ENCODE measurements around the gene ANAPC5.
"Not testable (repeated sequence)": the region's sequence is repeated elsewhere in the genome, so short reads cannot be mapped to it uniquely, and the experiment has no call there.

ANAPC5 gene

DNA sequence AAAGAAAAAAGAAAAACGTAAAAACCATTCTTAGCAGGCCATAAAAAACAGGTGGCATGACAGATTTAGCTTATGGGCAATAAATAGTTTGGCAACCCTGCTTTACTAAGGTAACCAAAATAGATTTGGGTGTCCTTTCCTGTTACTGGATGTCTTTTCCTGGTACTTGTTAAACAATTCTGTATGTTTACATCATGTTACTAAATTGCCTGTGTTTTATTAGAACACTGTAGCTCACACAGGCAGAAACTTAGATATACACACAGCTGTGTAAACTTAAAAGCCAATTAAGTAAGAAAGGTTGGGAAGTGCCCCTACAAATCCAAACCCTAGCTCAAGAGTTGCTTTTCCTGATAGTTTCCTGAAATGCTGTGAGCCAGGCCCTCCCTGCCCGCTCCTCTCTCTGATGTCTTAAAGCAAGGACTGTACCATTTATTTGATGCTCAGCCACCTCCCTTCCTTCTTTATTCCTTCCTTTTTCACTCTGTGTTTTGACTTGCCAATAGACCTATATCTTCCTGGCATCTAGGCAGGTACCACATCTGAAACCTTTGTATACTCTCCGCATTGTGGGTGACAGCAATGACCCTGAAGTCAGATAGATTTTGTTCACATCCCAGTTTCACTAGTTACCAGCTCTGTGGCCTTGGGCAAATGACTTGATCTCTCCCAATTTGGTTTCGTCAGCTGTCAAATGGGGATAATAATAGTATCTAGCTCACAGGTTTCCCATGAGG, 52.0 kb downstream of the ANAPC5 start:
- peaks cover 13% of the 10 kb centered on the region for H3K4me1 ChIP-seq (ENCODE audit: control insufficient read depth, insufficient read depth, low read length)
- no peak overlapping the region for H3K9ac ChIP-seq (ENCODE audit: low read depth, low read length)
- H3K36me3 ChIP-seq (ENCODE audit: insufficient read depth, low read length), result no peaks in the 10 kb centered on the region
- no peak overlapping the region for H3K4me2 ChIP-seq (ENCODE audit: low read length)
- H3K4me3 ChIP-seq (ENCODE audit: low read length), result no peak overlapping the region
- H3K9me3 ChIP-seq (replicated peaks; ENCODE audit: low read length), result no peaks in the 10 kb centered on the region
- H3K27me3 ChIP-seq (ENCODE audit: control insufficient read depth, insufficient read depth, low read length), result no peaks in the 10 kb centered on the region

- Histone ChIP-seq H3K4me2 (ENCODE audit: low read length) (no peak overlapping the region), H3K4me1 (ENCODE audit: control insufficient read depth, insufficient read depth, low read length) (peaks cover 14% of the 10 kb centered on the region), H3K9ac (ENCODE audit: low read depth, low read length) (no peak overlapping the region), H3K9me3 (replicated peaks; ENCODE audit: low read length) (no peaks in the 10 kb centered on the region), H3K4me3 (ENCODE audit: low read length) (no peak overlapping the region), H3K27me3 (ENCODE audit: control insufficient read depth, insufficient read depth, low read length) (no peaks in the 10 kb centered on the region), H3K36me3 (ENCODE audit: insufficient read depth, low read length) (no peaks in the 10 kb centered on the region)
Measured at GRCh38 chr12:121299662-121300061, 52.5 kb downstream of the ANAPC5 start.

GRCh38 chr12:121298411-121298810, 53.8 kb downstream of the ANAPC5 start:
- H3K9me3 ChIP-seq (replicated peaks; ENCODE audit: low read length); H3K4me2 ChIP-seq (ENCODE audit: low read length); H3K9ac ChIP-seq (ENCODE audit: low read depth, low read length); H3K36me3 ChIP-seq (ENCODE audit: insufficient read depth, low read length); H3K4me3 ChIP-seq (ENCODE audit: low read length); H3K27me3 ChIP-seq (ENCODE audit: control insufficient read depth, insufficient read depth, low read length): not testable (repeated sequence)
- H3K4me1 ChIP-seq (ENCODE audit: control insufficient read depth, insufficient read depth, low read length), result peaks cover 18% of the 10 kb centered on the region

GRCh38 chr12:121297435-121297991, 54.7 kb downstream of the ANAPC5 start:
- Histone ChIP-seq H3K4me2 (ENCODE audit: low read length) (peak overlapping the region; percentile 97), H3K9me3 (replicated peaks; ENCODE audit: low read length) (no peaks in the 10 kb centered on the region), H3K4me3 (ENCODE audit: low read length) (peak overlapping the region; percentile 96), H3K36me3 (ENCODE audit: insufficient read depth, low read length) (no peaks in the 10 kb centered on the region), H3K9ac (ENCODE audit: low read depth, low read length) (peak overlapping the region; percentile 77), H3K27me3 (ENCODE audit: control insufficient read depth, insufficient read depth, low read length) (no peaks in the 10 kb centered on the region), H3K4me1 (ENCODE audit: control insufficient read depth, insufficient read depth, low read length) (peaks cover 18% of the 10 kb centered on the region)

GRCh38 chr12:121296618-121297434, 55.4 kb downstream of the ANAPC5 start, which contains the start of gene CAMKK2:
Gene CAMKK2, minus strand, starts transcription at chr12:121296709. Its CDS starts 22,183 bp downstream, at chr12:121274526.
- H3K4me2 ChIP-seq (ENCODE audit: low read length), result peak within 1 kb of the TSS; percentile 97
- H3K4me3 ChIP-seq (ENCODE audit: low read length), result peak within 1 kb of the TSS; percentile 96
- H3K27me3 ChIP-seq (ENCODE audit: control insufficient read depth, insufficient read depth, low read length), result no peaks in the 10 kb centered on the region
- H3K4me1 ChIP-seq (ENCODE audit: control insufficient read depth, insufficient read depth, low read length), result peaks cover 18% of the 10 kb centered on the region
- peak within 1 kb of the TSS; percentile 95 for H3K9ac ChIP-seq (ENCODE audit: low read depth, low read length)
- H3K9me3 ChIP-seq (replicated peaks; ENCODE audit: low read length), result no peaks in the 10 kb centered on the region
- H3K36me3 ChIP-seq (ENCODE audit: insufficient read depth, low read length), result no peaks in the 10 kb centered on the region

- peak overlapping the region; percentile 95 for H3K9ac ChIP-seq (ENCODE audit: low read depth, low read length)
- H3K36me3 ChIP-seq (ENCODE audit: insufficient read depth, low read length), result peaks cover 4% of the 10 kb centered on the region
- H3K4me2 ChIP-seq (ENCODE audit: low read length), result peak overlapping the region; percentile 97
- H3K4me1 ChIP-seq (ENCODE audit: control insufficient read depth, insufficient read depth, low read length), result peaks cover 18% of the 10 kb centered on the region
- no peaks in the 10 kb centered on the region for H3K27me3 ChIP-seq (ENCODE audit: control insufficient read depth, insufficient read depth, low read length)
- no peaks in the 10 kb centered on the region for H3K9me3 ChIP-seq (replicated peaks; ENCODE audit: low read length)
- H3K4me3 ChIP-seq (ENCODE audit: low read length), result peak overlapping the region; percentile 96
Measured at GRCh38 chr12:121295746-121296617, 56.2 kb downstream of the ANAPC5 start.

DNA sequence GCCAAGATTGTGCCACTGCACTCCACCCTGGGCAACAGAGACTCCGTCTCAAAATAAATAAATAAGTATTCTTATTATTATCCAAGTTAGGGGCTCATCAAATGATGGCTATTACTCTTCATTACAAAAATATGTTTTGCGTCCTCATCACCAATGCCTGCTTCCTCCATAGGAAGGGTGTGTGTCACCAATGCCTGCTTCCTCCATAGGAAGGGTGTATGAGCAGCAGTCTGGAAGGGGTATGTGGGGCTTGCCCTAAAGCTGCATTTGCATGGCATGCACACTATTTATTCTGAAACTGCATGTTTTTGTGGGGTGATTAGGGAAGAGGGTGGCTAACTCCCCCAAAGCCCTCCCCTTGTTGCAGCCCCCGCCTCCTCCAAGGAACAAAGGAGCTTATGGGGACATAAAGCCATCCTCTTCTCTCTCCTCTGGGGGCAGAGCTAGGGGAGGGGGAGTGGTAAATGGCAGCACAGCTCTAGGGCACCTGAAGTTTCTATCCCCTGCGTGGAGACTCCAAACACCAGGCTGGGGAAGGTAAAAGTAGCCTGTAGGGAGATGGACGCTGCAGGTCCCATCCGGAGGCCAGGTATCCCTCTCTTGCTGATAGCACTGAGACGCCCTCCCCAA, 57.0 kb downstream of the ANAPC5 start:
- Histone ChIP-seq H3K9me3 (replicated peaks; ENCODE audit: low read length) (no peaks in the 10 kb centered on the region), H3K4me2 (ENCODE audit: low read length) (peak overlapping the region; percentile 97), H3K36me3 (ENCODE audit: insufficient read depth, low read length) (peaks cover 4% of the 10 kb centered on the region), H3K27me3 (ENCODE audit: control insufficient read depth, insufficient read depth, low read length) (no peaks in the 10 kb centered on the region), H3K4me3 (ENCODE audit: low read length) (peak overlapping the region; percentile 96), H3K9ac (ENCODE audit: low read depth, low read length) (peak overlapping the region; percentile 95), H3K4me1 (ENCODE audit: control insufficient read depth, insufficient read depth, low read length) (peaks cover 18% of the 10 kb centered on the region)

DNA sequence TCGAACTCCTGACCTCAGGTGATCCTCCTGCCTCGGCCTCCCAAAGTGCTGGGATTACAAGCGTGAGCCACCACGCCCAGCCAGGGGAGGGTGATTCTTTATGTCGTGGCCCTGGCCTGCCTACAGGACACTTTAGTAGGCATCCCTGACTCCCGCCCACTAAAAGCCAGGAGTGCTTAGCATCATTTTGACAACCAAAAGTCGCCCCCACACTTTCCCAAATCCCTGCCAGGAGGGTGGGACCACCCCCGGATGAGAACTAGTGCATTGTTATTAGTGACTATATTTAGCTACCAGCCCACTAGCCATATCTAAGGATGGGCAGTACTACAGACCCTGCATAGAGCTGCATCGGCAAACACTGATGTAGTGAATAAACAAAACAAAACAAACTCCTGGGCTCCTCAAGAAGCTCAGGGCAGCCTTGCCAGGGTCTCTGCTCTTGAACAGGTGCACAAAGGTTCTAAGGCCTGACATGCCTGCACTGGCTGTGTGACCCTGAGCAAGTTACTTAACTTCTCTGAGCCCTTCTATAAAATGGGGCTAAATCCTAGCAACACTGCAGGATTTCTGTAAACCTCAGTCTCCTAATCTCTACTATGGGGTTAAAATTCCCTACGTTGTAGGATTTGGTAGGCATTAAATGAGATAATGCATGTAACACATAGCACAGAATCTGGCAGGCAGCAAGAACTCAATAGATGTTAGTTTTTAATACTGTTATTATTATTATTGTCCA, 57.9 kb downstream of the ANAPC5 start:
- Histone ChIP-seq H3K4me2 (ENCODE audit: low read length) (no peak overlapping the region), H3K9ac (ENCODE audit: low read depth, low read length) (no peak overlapping the region), H3K27me3 (ENCODE audit: control insufficient read depth, insufficient read depth, low read length) (no peaks in the 10 kb centered on the region), H3K9me3 (replicated peaks; ENCODE audit: low read length) (no peaks in the 10 kb centered on the region), H3K36me3 (ENCODE audit: insufficient read depth, low read length) (peaks cover 4% of the 10 kb centered on the region), H3K4me3 (ENCODE audit: low read length) (no peak overlapping the region), H3K4me1 (ENCODE audit: control insufficient read depth, insufficient read depth, low read length) (peaks cover 18% of the 10 kb centered on the region)

GRCh38 chr12:121293603-121294002, 58.6 kb downstream of the ANAPC5 start:
- H3K27me3 ChIP-seq (ENCODE audit: control insufficient read depth, insufficient read depth, low read length), result no peaks in the 10 kb centered on the region
- H3K4me1 ChIP-seq (ENCODE audit: control insufficient read depth, insufficient read depth, low read length), result peaks cover 18% of the 10 kb centered on the region
- no peak overlapping the region for H3K9ac ChIP-seq (ENCODE audit: low read depth, low read length)
- H3K36me3 ChIP-seq (ENCODE audit: insufficient read depth, low read length), result peaks cover 4% of the 10 kb centered on the region
- H3K4me3 ChIP-seq (ENCODE audit: low read length), result no peak overlapping the region
- H3K4me2 ChIP-seq (ENCODE audit: low read length), result no peak overlapping the region
- no peaks in the 10 kb centered on the region for H3K9me3 ChIP-seq (replicated peaks; ENCODE audit: low read length)

- H3K4me2 ChIP-seq (ENCODE audit: low read length), result no peak overlapping the region
- H3K4me1 ChIP-seq (ENCODE audit: control insufficient read depth, insufficient read depth, low read length), result peaks cover 7% of the 10 kb centered on the region
Measured at GRCh38 chr12:121290410-121290809, 61.8 kb downstream of the ANAPC5 start.

More at GRCh38 chr12:121290410-121290809, 61.8 kb downstream of the ANAPC5 start:
- H3K9ac ChIP-seq (ENCODE audit: low read depth, low read length), result no peak overlapping the region
- no peaks in the 10 kb centered on the region for H3K27me3 ChIP-seq (ENCODE audit: control insufficient read depth, insufficient read depth, low read length)
- H3K4me3 ChIP-seq (ENCODE audit: low read length), result no peak overlapping the region
- H3K36me3 ChIP-seq (ENCODE audit: insufficient read depth, low read length), result peaks cover 11% of the 10 kb centered on the region
- H3K9me3 ChIP-seq (replicated peaks; ENCODE audit: low read length), result no peaks in the 10 kb centered on the region

Measured in skeletal muscle satellite cell (primary cell).